ENCODE results near the gene CARD9. TPM values are rescaled to one million over a fixed set of nuclear protein-coding genes. Genes with fewer than 3 reads are reported as not detected.

The CARD9 gene
- polyA plus RNA-seq, 3 donors from 2014 or later = 0.28 to 0.56 TPM; not detected in 1

DNA sequence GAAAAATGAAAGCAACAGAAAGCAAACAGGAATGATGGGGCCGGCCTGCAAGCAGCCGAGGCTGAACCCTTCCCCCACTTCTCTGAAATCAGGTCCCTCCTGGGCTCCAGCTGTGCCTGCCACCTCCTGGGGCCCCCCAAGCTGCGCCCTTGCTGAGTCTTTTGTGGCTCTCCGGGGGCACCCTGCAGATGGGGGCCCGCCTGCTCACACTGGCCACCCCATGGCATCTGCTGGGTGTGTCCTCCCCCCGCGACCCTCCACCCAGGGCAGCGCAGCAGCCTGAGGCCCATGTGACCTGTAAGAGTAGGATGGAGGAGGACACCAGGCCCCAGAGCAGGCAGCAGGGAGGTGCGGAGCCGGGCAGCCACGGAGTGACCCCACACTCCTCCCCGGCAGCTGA is 40.4 kb downstream of the CARD9 start:
- H3K36me3 Mint-ChIP-seq = no peaks in the 10 kb centered on the region
- H3K9me3 Mint-ChIP-seq = no peaks in the 10 kb centered on the region
- H3K27ac Mint-ChIP-seq = no peak overlapping the region
- H3K4me1 Mint-ChIP-seq = peaks cover 0 to 4% of the 10 kb centered on the region in 2 donors
- no peak for DNase-seq
- H3K27me3 Mint-ChIP-seq (ENCODE audit: low read depth in 3 of 3) = peaks cover 0 to 3% (median 2%) of the 10 kb centered on the region in 3 donors
- no peak overlapping the region for H3K4me3 Mint-ChIP-seq

DNA sequence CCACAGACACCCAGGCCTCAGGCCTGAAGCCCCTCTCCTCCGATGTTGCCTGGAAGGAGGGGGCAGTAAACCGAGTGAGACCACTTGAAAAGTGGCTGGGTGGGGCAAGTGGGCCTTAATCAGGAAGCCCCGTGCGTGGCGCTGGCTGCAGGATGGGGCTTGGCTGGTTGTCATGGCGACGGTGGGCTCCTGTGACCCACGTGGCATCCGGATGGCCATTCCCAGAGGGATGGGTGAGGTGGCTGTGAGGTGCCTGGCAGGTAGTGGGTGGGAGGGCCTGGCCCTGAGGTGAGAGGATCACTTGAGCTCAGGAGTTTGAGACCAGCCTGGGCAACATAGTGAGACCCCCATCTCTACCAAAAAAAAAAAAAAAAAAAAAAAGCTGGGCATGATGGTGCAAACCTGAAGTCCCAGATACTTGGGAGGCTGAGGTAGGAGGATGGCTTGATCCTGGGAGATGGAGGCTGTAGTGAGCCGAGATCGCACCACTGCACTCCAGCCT is 40.9 kb downstream of the CARD9 start:
- Mint-ChIP-seq H3K36me3 (no peaks in the 10 kb centered on the region), H3K4me1 (peaks cover 0 to 4% of the 10 kb centered on the region in 2 donors), H3K9me3 (no peaks in the 10 kb centered on the region), H3K27ac (no peak overlapping the region), H3K27me3 (ENCODE audit: low read depth in 3 of 3) (peaks cover 0 to 3% (median 2%) of the 10 kb centered on the region in 3 donors), H3K4me3 (no peak overlapping the region)
- no peak for DNase-seq

DNA sequence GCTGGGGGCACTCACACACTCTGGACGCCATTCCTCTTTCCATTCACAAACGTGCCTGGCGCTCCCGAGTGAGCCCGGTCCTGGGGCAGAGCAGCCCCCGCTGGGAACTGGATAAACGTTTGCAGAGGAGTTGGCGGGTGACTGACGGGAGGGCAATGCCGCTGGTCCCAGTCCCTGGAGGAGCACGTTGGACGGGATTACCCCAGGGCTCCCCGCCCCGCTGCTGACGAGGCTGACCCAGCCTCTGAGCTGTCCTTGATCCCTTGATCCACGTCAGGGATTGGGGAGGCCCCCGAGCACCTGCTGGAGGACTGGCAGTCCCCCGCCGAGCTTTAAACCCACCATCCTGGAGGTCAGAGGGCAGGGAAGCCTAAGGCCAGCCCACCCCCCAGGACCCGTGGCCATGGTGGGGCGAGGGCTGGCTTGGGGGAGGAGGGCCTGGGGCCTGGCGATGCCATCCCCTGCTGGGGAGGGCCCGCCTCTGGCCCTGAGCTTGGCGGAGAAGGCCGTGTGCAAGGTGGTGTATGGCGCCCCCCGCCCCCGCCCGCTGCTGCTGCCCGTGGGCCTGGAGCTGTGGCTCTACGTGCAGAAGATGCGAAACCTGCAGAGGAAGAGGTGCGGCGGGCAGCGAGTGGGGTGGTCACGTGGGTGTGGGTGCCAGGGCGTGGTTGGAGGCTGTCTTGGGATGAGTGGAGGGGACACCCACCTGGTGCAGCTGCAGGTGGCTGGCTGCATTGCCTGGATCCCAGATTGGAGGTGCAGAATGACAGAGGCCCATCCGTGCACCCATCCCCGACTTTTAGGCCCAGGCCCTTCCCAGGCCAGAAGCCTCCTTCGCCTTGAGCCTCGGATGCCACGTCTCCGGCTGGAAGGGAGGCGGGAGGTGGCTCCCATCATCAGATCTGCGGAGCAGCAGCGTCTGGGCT is 41.6 kb downstream of the CARD9 start:
- Mint-ChIP-seq H3K27ac (no peak overlapping the region), H3K27me3 (ENCODE audit: low read depth in 3 of 3) (peaks cover 0 to 4% (median 2%) of the 10 kb centered on the region in 3 donors), H3K4me1 (peaks cover 0 to 4% of the 10 kb centered on the region in 2 donors), H3K36me3 (no peaks in the 10 kb centered on the region), H3K4me3 (no peak overlapping the region), H3K9me3 (no peaks in the 10 kb centered on the region)
- no peak for DNase-seq

DNA sequence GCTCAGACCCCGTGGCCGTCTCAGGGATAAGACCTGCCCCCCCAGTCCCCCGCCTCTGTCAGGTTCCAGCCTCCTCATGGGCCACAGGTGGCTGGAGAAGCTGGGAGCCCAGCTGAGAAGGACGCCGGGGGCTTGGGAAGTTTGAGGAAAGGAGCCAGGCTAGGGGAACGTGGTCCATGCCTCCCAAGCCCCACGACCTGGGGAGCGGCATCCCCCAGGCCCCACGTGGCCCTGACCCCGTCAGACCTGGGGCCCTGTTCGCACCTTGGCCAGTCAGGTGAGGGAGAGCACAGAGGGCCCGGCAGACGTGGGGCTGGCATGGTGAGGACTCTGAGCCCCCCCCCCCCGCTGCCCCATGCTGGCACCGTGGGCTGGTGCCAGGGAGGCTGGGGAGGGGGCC is 42.4 kb downstream of the CARD9 start:
- Mint-ChIP-seq H3K9me3 (no peaks in the 10 kb centered on the region), H3K4me3 (no peak overlapping the region), H3K27ac (no peak overlapping the region), H3K4me1 (peaks cover 0 to 6% of the 10 kb centered on the region in 2 donors), H3K36me3 (no peaks in the 10 kb centered on the region), H3K27me3 (ENCODE audit: low read depth in 3 of 3) (peaks cover 0 to 6% (median 2%) of the 10 kb centered on the region in 3 donors)
- DNase-seq = no peak

DNA sequence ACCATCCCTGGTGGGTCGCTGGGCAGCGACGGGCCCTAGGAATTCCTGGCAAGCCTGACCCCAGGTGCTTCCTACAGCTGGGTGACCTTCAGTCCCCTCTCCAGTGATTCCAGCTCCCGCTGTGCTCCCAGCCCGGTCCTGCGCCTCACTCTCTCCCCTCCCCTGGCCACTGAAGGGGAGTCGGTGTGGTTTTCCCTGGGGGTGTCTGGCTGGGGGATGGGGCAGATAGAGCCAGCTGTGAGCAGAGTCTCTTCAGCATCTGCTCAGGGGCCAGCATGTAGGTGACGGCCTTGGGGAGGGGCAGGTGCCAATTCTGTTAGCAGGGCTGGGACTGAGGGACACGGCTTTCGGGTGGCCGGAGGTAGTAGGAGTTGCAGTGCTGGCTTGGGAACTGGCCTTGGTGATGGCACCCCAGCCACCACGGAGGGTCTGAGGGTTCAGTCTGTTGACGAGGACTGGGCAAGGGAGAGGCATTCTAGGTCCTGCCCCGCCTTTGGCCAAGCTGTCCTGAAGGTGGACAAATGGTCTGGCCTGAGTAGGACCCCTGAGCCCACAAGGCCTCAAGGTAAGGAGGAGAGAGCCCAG is 43.0 kb downstream of the CARD9 start:
- peaks cover 0 to 6% of the 10 kb centered on the region in 2 donors for H3K4me1 Mint-ChIP-seq
- no peaks in the 10 kb centered on the region for H3K36me3 Mint-ChIP-seq
- no peaks in the 10 kb centered on the region for H3K9me3 Mint-ChIP-seq
- no peak for DNase-seq
- H3K27me3 Mint-ChIP-seq (ENCODE audit: low read depth in 3 of 3) = peaks cover 0 to 6% (median 2%) of the 10 kb centered on the region in 3 donors
- H3K4me3 Mint-ChIP-seq = peak overlapping the region in 1 of 5 donors; percentile 24
- H3K27ac Mint-ChIP-seq = no peak overlapping the region

DNA sequence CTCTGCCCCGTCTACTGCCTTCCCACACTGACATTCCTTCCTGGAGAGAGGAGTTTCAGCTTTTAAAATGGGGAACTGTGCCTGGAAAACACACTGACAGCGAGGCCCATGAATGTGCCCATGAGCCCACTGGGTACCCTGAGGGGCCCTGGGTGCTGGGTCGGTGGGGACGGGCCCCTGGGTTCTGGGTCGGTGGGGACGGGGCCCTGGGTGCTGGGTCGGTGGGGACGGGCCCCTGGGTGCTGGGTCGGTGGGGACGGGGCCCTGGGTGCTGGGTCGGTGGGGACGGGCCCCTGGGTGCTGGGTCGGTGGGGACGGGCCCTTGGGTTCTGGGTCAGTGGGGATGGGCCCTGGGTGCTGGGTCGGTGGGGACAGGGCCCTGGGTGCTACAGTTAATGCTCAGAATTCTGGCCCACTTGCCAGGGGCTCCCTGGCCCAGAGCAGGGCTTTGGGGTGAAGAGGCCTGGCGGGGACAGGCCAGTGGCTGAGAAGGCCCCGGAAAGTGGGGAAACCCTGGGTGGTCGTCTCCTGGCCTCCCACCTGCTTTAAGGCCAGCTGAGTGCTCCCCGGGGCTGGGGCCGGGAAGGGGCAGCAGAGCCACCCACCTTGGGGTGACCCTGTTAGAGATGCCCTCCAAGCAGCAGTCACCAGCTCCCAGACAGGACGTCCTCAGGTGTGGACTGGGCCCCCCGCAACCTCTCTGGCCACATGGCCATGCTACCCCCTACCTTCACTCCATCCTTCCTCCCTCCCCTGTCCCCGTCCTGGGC is 43.6 kb downstream of the CARD9 start:
- Mint-ChIP-seq H3K27ac (no peak overlapping the region), H3K36me3 (no peaks in the 10 kb centered on the region), H3K27me3 (ENCODE audit: low read depth in 3 of 3) (peaks cover 0 to 6% (median 2%) of the 10 kb centered on the region in 3 donors), H3K4me3 (peak overlapping the region in 1 of 5 donors; percentile 24), H3K4me1 (peaks cover 0 to 6% of the 10 kb centered on the region in 2 donors), H3K9me3 (no peaks in the 10 kb centered on the region)
- no peak for DNase-seq

DNA sequence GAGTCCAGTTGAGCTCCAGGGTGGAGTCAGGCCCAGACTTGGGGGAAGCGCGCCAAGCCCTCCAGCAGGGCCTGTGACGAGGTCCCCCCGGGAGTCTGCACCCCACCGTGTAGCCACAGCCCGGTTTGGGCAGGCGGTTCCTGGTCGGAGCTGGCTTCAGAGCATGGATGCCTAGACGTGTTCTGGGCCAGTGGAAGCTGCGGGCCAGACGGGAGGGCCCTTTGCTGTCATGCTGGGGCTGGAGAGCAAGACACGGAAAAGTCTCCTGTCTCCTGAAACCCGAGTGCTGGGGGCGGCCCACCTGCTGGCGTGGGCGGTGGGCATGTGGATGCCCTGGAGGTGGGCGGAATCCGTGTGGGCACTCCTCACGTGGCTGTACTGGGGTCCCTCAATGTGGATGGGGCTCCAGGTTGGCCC is 44.2 kb downstream of the CARD9 start:
- H3K27ac Mint-ChIP-seq = no peak overlapping the region
- H3K9me3 Mint-ChIP-seq = no peaks in the 10 kb centered on the region
- H3K36me3 Mint-ChIP-seq = no peaks in the 10 kb centered on the region
- DNase-seq = no peak
- H3K4me1 Mint-ChIP-seq = peaks cover 0 to 6% of the 10 kb centered on the region in 2 donors
- no peak overlapping the region for H3K4me3 Mint-ChIP-seq
- peaks cover 0 to 6% (median 2%) of the 10 kb centered on the region in 3 donors for H3K27me3 Mint-ChIP-seq (ENCODE audit: low read depth in 3 of 3)

DNA sequence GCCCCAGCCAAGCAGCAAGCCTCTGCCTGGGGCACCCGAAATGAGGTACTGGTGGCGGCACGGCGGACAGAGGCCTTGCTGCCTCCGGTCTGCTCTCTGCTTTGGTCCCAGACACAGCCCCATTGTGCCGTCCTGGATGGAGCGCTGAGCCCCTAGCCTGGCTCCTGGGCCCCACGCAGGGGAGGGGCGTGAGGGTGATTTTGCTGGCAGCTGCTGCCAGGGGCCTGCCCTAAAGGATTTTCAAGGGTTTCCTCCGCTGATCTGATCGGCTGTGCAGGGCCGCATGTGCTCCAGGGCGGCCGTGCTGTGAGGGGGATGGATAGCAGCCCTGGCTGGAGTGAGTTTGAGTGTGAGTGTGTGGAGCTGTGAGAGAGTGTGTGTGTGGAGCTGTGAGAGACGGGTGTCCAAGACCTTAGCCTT is 44.8 kb downstream of the CARD9 start:
- Mint-ChIP-seq H3K27me3 (ENCODE audit: low read depth in 3 of 3) (peaks cover 4 to 6% (median 4%) of the 10 kb centered on the region in 3 donors), H3K36me3 (no peaks in the 10 kb centered on the region), H3K4me3 (peak overlapping the region; percentile 30 to 67 (median 49)), H3K27ac (peak overlapping the region in 2 of 6 donors; percentile 9 to 84), H3K9me3 (no peaks in the 10 kb centered on the region), H3K4me1 (peaks cover 0 to 6% of the 10 kb centered on the region in 2 donors)
- DNase-seq = no peak

DNA sequence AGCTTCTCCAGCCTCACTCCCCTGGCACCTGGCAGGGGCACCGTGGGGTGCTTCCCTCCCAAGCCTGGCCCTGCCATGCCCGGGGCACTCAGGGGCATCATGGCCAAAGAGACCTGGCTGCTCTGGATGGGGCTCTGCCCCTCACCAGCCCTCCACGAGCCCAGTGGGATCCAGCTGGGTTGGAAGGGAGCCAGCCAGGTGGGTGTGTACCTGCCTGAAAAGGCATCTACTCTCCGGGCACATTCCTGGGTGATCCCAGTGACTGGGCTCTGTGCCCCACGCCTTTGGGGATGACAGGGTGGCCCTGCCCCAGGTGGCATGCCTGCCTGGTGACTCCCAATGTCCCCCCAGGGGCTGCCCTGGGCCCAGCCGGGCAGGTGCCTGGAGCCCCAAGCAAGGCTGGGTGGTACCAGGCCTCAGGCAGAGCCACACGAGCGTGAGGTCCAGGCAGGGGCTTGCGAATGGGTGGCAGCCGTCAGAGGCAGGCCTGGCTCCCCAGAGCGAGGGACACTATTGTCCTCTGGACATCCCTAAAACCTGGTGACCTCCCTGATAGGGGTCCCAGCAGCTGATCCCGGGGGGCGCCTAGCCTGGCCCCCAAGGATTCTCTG is 45.4 kb downstream of the CARD9 start:
- Mint-ChIP-seq H3K4me3 (no peak overlapping the region), H3K4me1 (peaks cover 0 to 6% of the 10 kb centered on the region in 2 donors), H3K9me3 (no peaks in the 10 kb centered on the region), H3K27ac (no peak overlapping the region), H3K27me3 (ENCODE audit: low read depth in 3 of 3) (peaks cover 4 to 6% (median 5%) of the 10 kb centered on the region in 3 donors), H3K36me3 (no peaks in the 10 kb centered on the region)
- DNase-seq = no peak

DNA sequence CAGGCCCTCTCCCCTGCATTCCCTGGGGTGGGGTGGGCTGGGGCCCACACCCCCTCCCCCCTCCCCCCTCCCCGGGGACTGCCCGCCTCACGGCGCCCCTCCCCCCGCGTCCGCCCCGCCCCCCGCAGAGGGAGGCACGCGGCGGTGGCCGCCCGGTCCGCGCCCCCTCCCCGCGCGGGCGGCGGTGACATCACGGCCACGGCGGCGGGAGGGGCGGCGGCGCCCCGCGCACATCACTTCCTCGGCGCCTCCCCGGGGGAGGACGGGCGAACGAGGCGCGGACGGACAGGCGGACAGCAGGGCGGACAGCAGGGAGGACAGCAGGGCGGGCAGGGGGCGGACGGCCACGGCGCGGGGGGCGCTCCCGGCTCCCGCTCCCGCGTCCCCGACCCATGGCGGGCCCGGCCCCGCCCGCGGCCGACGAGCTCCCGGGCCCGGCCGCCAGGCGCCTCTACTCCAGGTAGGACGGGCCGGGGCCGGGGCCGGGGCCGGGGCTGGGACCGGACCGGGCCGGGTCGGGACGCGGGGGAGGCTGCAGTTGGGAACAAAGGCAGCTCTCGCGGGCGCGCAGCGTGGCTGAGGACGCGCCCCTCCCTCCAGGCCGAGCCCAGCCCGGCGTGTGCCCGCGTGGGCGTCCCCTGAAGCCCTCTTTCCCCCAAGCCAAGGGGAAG is 46.0 kb downstream of the CARD9 start, which contains the start of gene GPSM1:
TSS of gene GPSM1 (plus strand) at position 236 of the 671 bp plus-strand sequence. CDS start at position 393, 157 bp downstream.
- Mint-ChIP-seq H3K27me3 (ENCODE audit: low read depth in 3 of 3) (peaks cover 4 to 6% (median 5%) of the 10 kb centered on the region in 3 donors), H3K4me1 (peaks cover 0 to 6% of the 10 kb centered on the region in 2 donors), H3K27ac (no peak within 1 kb of the TSS), H3K4me3 (peak within 1 kb of the TSS; percentile 55 to 72 (median 60)), H3K9me3 (no peaks in the 10 kb centered on the region), H3K36me3 (no peaks in the 10 kb centered on the region)
- peak; percentile 39 to 46 (median 43) for DNase-seq

DNA sequence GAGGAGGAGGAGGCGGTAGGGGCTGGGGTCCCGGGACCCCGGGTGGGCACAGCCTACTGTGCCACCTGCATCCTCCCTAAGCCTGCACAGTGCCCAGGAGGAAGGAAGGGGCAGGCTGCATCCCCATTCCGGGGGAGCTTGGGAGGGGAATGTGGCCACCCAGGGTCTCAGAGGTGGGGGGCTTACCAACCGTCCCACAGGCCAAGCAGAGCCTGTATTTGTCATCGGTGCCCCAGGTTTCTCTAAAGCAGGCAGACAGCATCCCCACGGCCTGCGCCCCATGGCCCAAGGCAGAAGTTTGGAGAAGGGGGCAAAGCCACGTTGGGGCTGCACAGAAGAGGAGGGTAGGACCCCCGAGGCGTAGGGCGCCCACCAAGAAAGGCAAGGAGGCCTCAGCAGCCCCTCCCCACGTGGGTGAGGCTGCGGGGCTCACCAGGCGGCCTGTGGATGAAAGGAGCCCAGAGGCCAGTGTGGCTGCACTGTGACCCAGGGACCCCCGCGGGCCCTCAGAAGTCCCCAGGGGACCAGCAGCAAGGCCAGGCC is 46.6 kb downstream of the CARD9 start:
- Mint-ChIP-seq H3K9me3 (no peaks in the 10 kb centered on the region), H3K36me3 (no peaks in the 10 kb centered on the region), H3K27me3 (ENCODE audit: low read depth in 3 of 3) (peaks cover 4 to 6% (median 5%) of the 10 kb centered on the region in 3 donors), H3K4me1 (peaks cover 0 to 6% of the 10 kb centered on the region in 2 donors), H3K27ac (no peak overlapping the region), H3K4me3 (peak overlapping the region; percentile 55 to 72 (median 60))
- DNase-seq = no peak

DNA sequence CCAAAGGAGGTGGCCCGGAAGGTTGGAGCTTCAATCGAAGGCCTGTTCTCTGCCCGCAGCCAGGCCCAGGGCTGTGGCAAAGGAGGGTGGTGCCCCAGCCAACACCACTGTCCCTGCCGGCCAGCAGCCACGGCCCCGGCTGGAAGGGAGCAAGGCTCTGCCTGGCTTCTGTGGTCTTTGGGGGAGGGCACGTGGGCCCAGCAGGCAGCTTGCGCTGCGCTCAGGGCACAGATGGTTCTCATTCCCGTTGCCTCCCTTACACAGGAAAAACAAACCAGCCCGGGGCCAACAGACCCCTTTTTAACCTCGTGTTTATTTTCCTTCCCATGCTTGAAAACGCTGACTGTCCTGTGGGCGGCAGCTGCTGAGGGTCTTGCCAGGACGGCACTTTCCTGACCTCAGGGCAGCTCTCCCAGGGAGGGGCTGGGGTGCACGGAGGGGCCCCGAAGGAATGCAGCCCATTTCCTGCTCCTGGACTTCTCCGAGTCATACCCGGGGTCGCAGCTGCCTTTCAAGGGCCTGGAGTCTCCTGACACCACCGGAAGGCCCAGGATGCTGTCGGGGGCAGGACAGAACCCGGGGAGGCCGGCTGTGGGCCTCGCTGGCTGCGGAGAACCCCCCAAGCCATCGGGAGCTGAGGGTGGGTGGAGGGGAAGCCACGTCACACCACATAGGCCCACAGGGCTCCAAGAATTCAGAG is 47.3 kb downstream of the CARD9 start:
- no peak for DNase-seq
- Mint-ChIP-seq H3K4me1 (peaks cover 0 to 6% of the 10 kb centered on the region in 2 donors), H3K9me3 (no peaks in the 10 kb centered on the region), H3K27ac (no peak overlapping the region), H3K4me3 (peak overlapping the region in 2 of 5 donors; percentile 12 to 72), H3K27me3 (ENCODE audit: low read depth in 3 of 3) (peaks cover 4 to 6% (median 5%) of the 10 kb centered on the region in 3 donors), H3K36me3 (no peaks in the 10 kb centered on the region)
